Uterus (tissue), 2 donors: ENCODE measurements around the gene ZNF254.

Source experiments
- POLR2A ChIP-seq, 2 donors: fragments of 450-650 bp; IDR thresholded peaks; one replicate each; pipeline ENCODE4 v1.6.1; 2016; ENCODE audit warnings: antibody characterized with exemption in 2 of 2, mild to moderate bottlenecking in 1 of 2, moderate library complexity in 1 of 2
- TF ChIP-seq, protein P1 (sequence below), 4 experiments: fragments of 200-600 bp in 2 of 4; fragments of 450-650 bp in 2 of 4; sonication (generic) in 2 of 4; IDR thresholded peaks; one replicate each; pipeline ENCODE4 v1.5.1; 2016 to 2019; ENCODE audit warnings: antibody characterized with exemption in 4 of 4, mild to moderate bottlenecking in 2 of 4, moderate library complexity in 1 of 4

DNA sequence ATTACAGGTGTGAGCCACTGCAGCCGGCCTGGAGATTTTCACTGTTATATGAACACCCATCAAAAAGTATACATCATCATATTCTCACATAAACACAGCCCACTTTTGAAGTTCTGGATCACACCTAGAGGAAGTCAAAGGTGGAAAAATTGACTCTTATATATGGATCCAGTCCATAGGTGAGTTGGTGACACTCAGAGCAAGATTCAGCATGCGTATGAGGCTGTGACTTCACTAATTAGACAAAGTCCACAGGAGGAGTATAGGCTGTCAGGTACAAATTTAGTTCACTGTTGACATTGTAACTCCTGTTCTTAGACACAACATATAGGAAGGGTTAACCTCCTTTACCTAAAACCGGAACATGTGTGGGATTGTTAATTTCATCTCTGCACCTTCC, 31.4 kb upstream of the ZNF254 start:
- TF ChIP-seq, protein P1, sequence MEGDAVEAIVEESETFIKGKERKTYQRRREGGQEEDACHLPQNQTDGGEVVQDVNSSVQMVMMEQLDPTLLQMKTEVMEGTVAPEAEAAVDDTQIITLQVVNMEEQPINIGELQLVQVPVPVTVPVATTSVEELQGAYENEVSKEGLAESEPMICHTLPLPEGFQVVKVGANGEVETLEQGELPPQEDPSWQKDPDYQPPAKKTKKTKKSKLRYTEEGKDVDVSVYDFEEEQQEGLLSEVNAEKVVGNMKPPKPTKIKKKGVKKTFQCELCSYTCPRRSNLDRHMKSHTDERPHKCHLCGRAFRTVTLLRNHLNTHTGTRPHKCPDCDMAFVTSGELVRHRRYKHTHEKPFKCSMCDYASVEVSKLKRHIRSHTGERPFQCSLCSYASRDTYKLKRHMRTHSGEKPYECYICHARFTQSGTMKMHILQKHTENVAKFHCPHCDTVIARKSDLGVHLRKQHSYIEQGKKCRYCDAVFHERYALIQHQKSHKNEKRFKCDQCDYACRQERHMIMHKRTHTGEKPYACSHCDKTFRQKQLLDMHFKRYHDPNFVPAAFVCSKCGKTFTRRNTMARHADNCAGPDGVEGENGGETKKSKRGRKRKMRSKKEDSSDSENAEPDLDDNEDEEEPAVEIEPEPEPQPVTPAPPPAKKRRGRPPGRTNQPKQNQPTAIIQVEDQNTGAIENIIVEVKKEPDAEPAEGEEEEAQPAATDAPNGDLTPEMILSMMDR (IDR thresholded peaks at IDR 0.05), result no peak
- TF ChIP-seq POLR2A (IDR thresholded peaks at IDR 0.05), result no peak
